GM18861 (cell line): Measurements from ENCODE around the gene FGFR3.

Experiments
- ATAC-seq: cut with Tn5 transposase; IDR thresholded peaks from one replicate; pipeline ENCODE4 v1.9.1; 2021; ENCODE audit not compliant: unreplicated experiment

The FGFR3 gene

GRCh38 chr4:1756079-1756478, 37.0 kb upstream of the FGFR3 start:
- ATAC-seq, result no peak

DNA sequence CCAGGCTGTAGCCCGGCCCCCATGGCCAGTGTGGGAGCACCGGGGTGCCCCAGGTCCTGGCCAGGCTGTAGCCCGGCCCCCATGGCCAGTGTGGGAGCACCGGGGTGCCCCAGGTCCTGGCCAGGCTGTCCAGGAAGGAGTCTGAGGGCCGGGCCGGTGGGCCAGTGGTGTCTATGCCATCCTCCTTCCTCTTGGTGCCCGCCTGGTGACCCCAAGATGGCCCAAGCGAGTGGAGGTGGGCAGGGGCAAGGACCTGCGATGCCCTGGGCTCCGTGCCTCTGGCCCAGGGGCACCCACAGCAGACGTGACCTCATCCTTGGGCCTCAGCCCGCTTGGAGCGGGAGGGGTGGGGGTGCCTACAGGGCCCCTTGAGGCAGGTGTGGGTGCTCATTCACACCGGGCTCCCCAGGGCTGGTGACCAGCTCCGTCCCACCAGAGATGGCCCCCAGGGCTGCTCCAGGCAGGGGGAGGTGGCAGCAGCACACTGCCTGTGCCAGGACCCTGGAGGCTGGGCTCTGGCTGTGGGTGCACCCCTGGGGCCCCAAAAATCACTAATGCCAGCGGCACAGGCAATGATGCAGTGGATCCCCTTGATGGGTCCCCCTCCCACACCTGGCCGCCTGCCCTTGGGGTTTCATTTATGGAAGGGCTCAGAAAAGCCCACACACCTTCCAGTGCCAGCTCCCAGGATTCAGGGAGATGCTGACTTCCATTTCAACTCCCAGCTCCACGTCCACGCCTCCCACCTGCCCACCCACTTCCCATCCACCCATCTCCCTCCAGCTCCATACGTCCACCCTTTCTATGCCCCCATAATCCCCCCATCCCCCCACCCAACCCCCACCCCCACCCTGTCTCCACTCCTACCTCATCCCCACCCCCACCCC, 36.0 kb upstream of the FGFR3 start:
- no peak for ATAC-seq

DNA sequence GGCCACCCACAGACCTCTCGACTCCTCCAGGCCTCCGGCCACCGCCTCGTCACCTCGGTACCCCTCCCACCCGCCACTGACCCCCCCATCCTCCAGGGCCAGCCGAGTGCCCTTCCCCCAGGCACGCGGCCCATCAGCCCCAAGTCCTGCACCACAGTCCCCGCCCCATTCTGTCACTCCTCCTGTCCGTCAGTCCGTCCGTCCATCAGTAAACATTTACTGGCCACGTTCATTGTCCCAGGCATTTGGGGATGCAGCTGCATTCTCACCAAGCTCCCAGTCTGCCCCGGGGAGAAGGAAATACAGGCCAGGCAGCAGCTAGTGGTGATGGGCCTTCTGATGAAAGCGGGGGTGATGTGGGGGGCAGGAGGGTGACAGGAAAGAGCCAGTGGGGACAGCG, 35.3 kb upstream of the FGFR3 start:
- ATAC-seq, result no peak

DNA sequence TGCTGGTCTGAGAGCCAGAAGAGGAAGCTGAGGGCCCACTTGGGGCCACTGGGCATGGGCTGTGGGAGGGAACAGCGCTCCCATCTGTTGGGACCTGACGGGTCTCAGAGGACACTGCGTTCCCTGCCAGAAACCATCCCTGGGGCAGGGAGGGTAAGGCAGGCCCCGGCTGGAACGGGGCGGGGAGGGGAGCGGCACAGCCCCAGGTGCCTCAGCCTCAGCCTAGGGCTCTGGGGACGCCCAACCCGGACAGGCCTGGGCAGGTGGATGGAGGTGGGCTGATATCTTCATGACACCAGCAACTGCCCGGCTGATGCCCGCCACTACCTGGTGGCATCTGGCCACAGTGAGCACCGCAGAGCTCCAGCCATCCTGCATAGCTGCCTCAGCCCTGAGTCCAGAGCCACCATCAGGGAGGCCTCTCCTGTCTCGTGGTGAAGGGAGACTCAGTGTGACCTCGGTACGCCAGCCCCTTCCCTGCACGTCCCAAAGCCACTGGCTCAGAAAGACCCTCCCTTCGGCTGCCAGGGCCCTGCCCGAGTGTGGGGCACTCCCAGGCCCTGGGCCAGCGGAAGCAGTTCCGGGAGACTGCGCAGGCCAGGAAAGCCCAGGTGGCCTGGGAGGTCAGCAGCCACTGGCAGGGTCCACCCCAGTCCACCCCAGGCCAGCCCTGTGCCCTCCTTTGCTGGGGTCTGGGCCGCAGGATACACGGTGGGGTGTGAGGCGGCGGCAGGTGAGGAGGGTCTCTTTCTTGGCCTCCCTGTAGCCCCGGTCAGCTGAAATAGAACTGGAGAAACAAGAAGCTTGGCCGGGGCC, 34.6 kb upstream of the FGFR3 start:
- ATAC-seq, result no peak

DNA sequence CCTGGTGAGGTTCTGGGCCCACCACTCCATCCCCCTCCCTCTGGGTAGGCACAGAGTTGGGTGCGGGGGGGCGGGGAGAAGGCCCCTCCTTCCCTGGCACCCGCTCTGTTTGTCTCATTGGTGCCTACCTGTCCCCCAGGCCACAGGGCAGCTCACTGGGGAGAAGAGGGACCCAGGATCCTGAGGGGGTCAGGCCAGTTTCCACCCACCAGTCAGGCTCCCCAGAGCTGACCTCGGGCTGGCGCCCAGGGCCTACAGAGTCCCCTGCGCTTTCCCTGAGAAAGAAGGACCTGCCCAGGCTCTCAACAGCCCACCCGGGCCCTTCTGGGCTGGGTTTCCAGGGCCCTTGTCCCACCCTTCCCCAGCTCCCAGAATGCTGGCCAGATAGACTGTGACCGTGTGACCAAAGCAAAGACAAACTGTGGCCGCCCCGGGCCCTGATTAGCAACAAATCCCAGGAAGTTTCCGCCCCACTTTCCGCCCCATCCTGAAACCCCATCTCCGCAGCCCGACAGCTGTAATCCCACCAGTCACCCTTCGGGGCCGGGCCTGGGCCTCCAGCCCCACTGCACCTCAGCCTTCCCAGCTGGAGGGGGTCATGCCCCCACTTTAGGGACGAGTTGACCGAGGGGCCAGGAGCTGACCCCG, 33.8 kb upstream of the FGFR3 start:
- ATAC-seq, result no peak

- ATAC-seq, result no peak
Observed at GRCh38 chr4:1759818-1760223, 33.3 kb upstream of the FGFR3 start.

- ATAC-seq, result no peak
Observed at GRCh38 chr4:1760521-1761071, 32.5 kb upstream of the FGFR3 start.

- no peak for ATAC-seq
Observed at GRCh38 chr4:1761130-1761689, 31.9 kb upstream of the FGFR3 start.

GRCh38 chr4:1762264-1763010, 30.7 kb upstream of the FGFR3 start:
- ATAC-seq, result no peak

DNA sequence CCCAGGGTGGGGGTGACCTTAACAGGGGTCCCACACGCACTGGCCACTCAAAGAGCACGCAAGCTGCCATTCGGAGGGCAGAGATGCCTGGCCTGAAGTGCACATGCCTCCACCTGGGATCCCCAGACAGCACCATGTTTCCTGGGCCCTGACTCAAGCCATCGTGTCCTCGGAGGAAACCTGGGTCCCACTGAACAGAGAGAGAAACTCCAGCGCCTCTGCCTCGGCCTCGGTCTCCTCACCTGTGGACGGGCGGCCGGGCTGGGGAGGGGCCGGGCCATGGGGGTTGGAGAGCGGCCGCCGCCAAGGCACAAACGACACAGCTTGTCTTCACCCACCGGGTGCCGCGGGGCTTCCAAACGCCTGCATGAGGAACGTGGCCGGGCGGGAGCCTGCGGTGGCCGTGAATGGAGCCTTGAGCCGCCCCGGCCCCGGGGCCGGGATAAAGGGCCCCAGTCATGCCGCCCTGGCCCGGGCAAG, 30.0 kb upstream of the FGFR3 start:
- no peak for ATAC-seq

DNA sequence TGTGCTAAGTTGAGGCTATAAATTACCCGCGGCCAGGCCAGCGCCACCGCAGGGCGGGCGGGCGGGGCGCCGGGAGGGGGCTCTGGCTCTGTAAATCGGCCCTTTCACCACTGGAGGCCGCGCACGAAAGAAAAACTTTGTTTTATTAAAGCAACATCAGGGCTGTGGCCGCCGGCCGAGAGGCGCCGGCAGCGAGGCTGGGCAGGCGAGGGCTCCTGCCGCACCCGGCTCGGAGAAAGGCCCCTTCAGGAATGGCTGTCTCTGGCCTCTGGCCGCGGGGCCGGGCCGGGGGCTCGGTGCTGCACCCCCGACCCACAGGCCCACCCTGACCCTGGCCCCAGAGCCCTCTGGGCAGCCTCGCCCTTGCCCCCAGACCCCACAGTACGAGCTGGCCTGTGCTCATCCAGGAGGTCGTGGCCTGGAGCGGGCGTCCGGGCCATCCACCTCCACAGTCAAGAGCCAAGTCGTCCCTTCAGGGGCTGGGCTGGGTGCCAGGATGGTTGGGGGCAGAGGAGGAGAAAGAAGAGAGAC, 29.5 kb upstream of the FGFR3 start:
- ATAC-seq, result no peak

DNA sequence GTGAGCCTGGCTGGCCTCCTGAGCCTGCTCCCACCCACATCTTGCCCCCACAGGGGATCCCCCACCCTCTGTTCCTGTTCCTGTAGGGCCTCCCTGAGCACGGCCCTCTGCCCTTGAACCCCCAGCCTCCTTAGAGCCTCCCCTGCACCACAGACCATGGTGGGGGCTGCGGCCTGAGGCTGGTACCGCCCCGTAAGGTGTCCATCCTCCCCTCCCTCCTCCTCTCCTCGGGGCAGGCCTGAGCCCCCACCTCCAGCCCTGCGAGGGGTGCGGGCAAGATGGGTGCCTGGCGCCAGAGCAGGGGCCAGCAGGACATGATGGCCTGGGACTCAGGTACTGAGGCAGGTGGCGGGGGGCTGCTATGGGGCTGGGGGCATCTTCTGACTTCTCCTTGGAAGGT, 28.4 kb upstream of the FGFR3 start:
- no peak for ATAC-seq

GRCh38 chr4:1765409-1766072, 27.6 kb upstream of the FGFR3 start:
- no peak for ATAC-seq

GRCh38 chr4:1766106-1767060, 26.7 kb upstream of the FGFR3 start:
- no peak for ATAC-seq

- no peak for ATAC-seq
Observed at GRCh38 chr4:1767061-1767769, 25.9 kb upstream of the FGFR3 start.

DNA sequence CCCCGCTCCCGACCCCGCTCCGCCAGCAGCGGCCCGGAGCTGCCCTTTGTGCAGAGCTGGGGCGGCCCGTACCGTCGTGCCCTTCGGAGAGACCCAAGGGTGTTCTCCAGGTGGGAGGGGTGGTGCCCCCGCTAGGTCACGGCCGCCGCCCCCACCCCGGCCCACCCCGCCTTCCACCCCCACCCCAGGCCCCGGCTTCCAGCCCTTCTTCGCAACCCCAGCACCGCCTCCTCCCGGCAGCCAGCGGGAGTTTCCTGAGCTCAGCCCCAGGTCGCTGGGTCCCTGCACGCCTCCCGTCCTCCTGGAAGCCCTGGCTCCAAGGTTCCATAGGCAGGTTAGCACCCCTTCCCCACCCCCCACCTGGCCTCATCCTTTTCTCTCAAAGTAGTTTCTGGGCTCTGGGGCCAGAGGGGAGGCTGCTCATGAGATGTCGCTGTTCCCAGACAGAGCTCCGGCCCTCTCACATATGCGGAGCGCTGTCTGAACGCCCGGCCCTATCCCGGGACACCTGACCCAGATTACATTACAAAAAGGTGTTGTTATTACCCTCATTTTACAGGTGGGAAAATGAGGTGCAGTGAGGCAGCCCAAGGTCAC, 25.2 kb upstream of the FGFR3 start:
- no peak for ATAC-seq

DNA sequence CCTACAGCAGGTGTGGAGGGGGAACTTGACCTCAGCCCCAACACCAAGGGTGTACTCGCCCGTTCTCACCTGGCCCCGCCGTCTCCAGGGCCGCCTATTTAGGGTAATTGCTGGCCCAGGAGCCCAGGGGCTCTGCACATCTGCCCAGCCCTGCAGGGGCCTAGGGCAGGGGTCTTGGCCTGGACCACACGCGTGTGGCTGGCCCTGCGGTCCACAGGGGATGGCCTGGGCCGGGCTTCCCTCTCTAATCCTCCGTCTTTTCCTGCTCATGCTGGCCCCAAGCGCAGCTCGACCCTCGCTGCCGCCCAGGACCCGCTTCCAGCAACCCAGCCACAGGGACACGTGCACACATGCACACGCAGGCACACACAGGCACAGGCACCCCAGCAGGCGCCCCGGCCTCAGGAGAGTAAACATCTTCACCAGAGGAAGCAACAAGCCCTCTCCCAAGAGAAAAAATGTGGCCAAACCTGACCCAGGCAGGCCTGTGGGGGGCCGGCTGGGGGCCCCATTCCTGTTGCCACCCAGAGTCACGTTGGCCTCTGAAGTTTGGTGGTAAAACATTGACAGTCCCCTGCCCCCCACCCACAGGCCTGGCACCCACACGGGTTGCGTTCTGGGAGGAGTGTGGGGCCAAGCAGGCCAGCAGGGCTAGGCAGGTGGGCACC, 24.6 kb upstream of the FGFR3 start:
- no peak for ATAC-seq
